Activated CD8-positive, alpha-beta T cell treated with anti-CD3 and anti-CD28 coated beads, Interleukin-2, amount 10 ng/mL, durations not matched to agents 7 days and 5 days (primary cell): ENCODE results near the gene GDF11. TPM values are rescaled to one million over a fixed set of nuclear protein-coding genes. Genes with fewer than 3 reads are reported as not detected.
A peak's percentile ranks its signal among the peaks of the same experiment; 100 is the strongest.
"Not testable (repeated sequence)": the region's sequence is repeated elsewhere in the genome, so short reads cannot be mapped to it uniquely, and the experiment has no call there.

ENCODE experiments used
- ATAC-seq: fragments of 150-1000 bp; cut with Tn5 transposase; one replicate; pipeline ENCODE4 v1.10.0; 2021; ENCODE audit warnings: moderate library complexity
- CTCF ChIA-PET: fragments of 350-600 bp; sonication (Branson Sonifier 250); formaldehyde crosslinking; loops from one replicate; lab custom pipeline; 2021; ENCODE audit warnings: antibody characterized with exemption; lab: Charles Lee
- POLR2A ChIA-PET: fragments of 350-600 bp; sonication (Branson Sonifier 250); formaldehyde crosslinking; loops from one replicate; lab custom pipeline; 2021; ENCODE audit warnings: antibody characterized with exemption; lab: Charles Lee
- DNase-seq: peaks from one replicate; pipeline ENCODE4 v3.0.0-alpha.2; 2020
- H3K27ac Mint-ChIP-seq: one replicate; pipeline ENCODE4 v1.8.0; 2021; ENCODE audit warnings: mild to moderate bottlenecking, mixed read lengths
- H3K27me3 Mint-ChIP-seq: one replicate; pipeline ENCODE4 v1.8.0; 2021; ENCODE audit warnings: low read depth, mixed read lengths
- H3K36me3 Mint-ChIP-seq: one replicate; pipeline ENCODE4 v1.8.0; 2021; ENCODE audit warnings: low read depth, mixed read lengths
- H3K4me1 Mint-ChIP-seq: one replicate; pipeline ENCODE4 v1.8.0; 2021; ENCODE audit warnings: low read depth, mixed read lengths
- H3K4me3 Mint-ChIP-seq: one replicate; pipeline ENCODE4 v1.8.0; 2021; ENCODE audit warnings: mild to moderate bottlenecking, mixed read lengths
- H3K9me3 Mint-ChIP-seq: one replicate; pipeline ENCODE4 v1.8.0; 2022; ENCODE audit warnings: mixed read lengths; ENCODE audit not compliant: insufficient read depth
- total RNA-seq, 2 experiments: library from RNA; stranded (reverse); gene quantifications; one replicate each; pipeline ENCODE4 v1.2.3, GENCODE V29; 2021

Gene GDF11
- total RNA-seq, 2 experiments from 2014 or later, result 12.4 to 13.9 TPM

- POLR2A ChIA-PET, result interaction anchor here (0.6 to 1.1 kb wide), 3 partner anchors 17 to 247 kb away, joined by 3 read pairs; partner anchors contain the start of gene RAB5B
- ATAC-seq (no peak), DNase-seq (no peak)
- H3K9me3 Mint-ChIP-seq, result no peaks in the 10 kb centered on the region
- H3K27ac Mint-ChIP-seq, result no peak overlapping the region
- peak overlapping the region; percentile 89 for H3K4me3 Mint-ChIP-seq
- peaks cover 7% of the 10 kb centered on the region for H3K27me3 Mint-ChIP-seq
- CTCF ChIA-PET, result interaction anchor here (0.9 to 4.9 kb wide), 7 partner anchors 9 to 195 kb away, joined by 3 to 16 read pairs (median 4); no protein-coding TSS in a partner anchor
- peaks cover 37% of the 10 kb centered on the region for H3K4me1 Mint-ChIP-seq
- H3K36me3 Mint-ChIP-seq, result peaks cover 11% of the 10 kb centered on the region
Observed at GRCh38 chr12:55745361-55746173, 2.6 kb downstream of the GDF11 start.

- DNase-seq, result no peak
- H3K4me3 Mint-ChIP-seq, result no peak overlapping the region
- peaks cover 18% of the 10 kb centered on the region for H3K36me3 Mint-ChIP-seq
- ChIA-PET POLR2A (interaction anchor here (0.7 to 1.0 kb wide), 2 partner anchors 16 to 21 kb away, joined by 3 read pairs; no protein-coding TSS in a partner anchor), CTCF (interaction anchor here (1.0 to 4.9 kb wide), 8 partner anchors 8 to 193 kb away, joined by 3 to 28 read pairs (median 6); partner anchors contain the start of genes ORMDL2 and SARNP)
- peaks cover 34% of the 10 kb centered on the region for H3K4me1 Mint-ChIP-seq
- H3K27ac Mint-ChIP-seq, result peak overlapping the region; percentile 9
- no peaks in the 10 kb centered on the region for H3K9me3 Mint-ChIP-seq
- no peak for ATAC-seq
- H3K27me3 Mint-ChIP-seq, result peaks cover 7% of the 10 kb centered on the region
Observed at GRCh38 chr12:55746174-55746912, 3.4 kb downstream of the GDF11 start.

GRCh38 chr12:55746913-55747231 is 4.0 kb downstream of the GDF11 start:
- Mint-ChIP-seq H3K27me3 (peaks cover 5% of the 10 kb centered on the region), H3K4me1 (peaks cover 31% of the 10 kb centered on the region), H3K36me3 (peaks cover 19% of the 10 kb centered on the region), H3K27ac (no peak overlapping the region), H3K4me3 (no peak overlapping the region), H3K9me3 (no peaks in the 10 kb centered on the region)
- ChIA-PET POLR2A (interaction anchor here (0.7 kb wide), 1 partner anchor 21 kb away, joined by 3 read pairs; no protein-coding TSS in a partner anchor), CTCF (interaction anchor here (1.0 to 4.9 kb wide), 7 partner anchors 8 to 193 kb away, joined by 3 to 28 read pairs (median 6); partner anchors contain the start of genes ORMDL2 and SARNP)
- ATAC-seq (no peak), DNase-seq (no peak)

GRCh38 chr12:55748230-55748993 is 5.5 kb downstream of the GDF11 start:
- Mint-ChIP-seq H3K4me1 (peaks cover 22% of the 10 kb centered on the region), H3K27me3 (no peaks in the 10 kb centered on the region), H3K9me3 (no peaks in the 10 kb centered on the region), H3K36me3 (peaks cover 33% of the 10 kb centered on the region), H3K27ac (no peak overlapping the region), H3K4me3 (no peak overlapping the region)
- ChIA-PET CTCF (interaction anchor here (0.8 to 4.9 kb wide), 7 partner anchors 10 to 356 kb away, joined by 3 to 28 read pairs (median 6); partner anchors contain the start of genes ORMDL2, PA2G4 and SARNP), POLR2A (interaction anchor here (0.8 kb wide), 1 partner anchor 249 kb away, joined by 3 read pairs; the partner anchor contains the start of gene SUOX)
- ATAC-seq (no peak), DNase-seq (no peak)

GRCh38 chr12:55755246-55755645 is 12.3 kb downstream of the GDF11 start:
- H3K4me1 Mint-ChIP-seq, result no peaks in the 10 kb centered on the region
- no peaks in the 10 kb centered on the region for H3K9me3 Mint-ChIP-seq
- no peak for DNase-seq
- no peak overlapping the region for H3K27ac Mint-ChIP-seq
- no peak for ATAC-seq
- ChIA-PET CTCF (interaction anchor here (1.1 to 2.6 kb wide), 3 partner anchors 13 to 240 kb away, joined by 3 to 22 read pairs (median 5); no protein-coding TSS in a partner anchor), POLR2A (interaction anchor here (0.6 kb wide), 1 partner anchor 17 kb away, joined by 3 read pairs; no protein-coding TSS in a partner anchor)
- H3K27me3 Mint-ChIP-seq, result no peaks in the 10 kb centered on the region
- H3K4me3 Mint-ChIP-seq, result no peak overlapping the region
- peaks cover 67% of the 10 kb centered on the region for H3K36me3 Mint-ChIP-seq

GRCh38 chr12:55757701-55758100 is 14.8 kb downstream of the GDF11 start:
- H3K9me3 Mint-ChIP-seq, result no peaks in the 10 kb centered on the region
- H3K4me1 Mint-ChIP-seq, result no peaks in the 10 kb centered on the region
- no peaks in the 10 kb centered on the region for H3K27me3 Mint-ChIP-seq
- POLR2A ChIA-PET, result interaction anchor here (0.8 kb wide), 1 partner anchor 15 kb away, joined by 3 read pairs; no protein-coding TSS in a partner anchor
- CTCF ChIA-PET, result interaction anchor here (0.6 to 2.4 kb wide), 7 partner anchors 8 to 67 kb away, joined by 3 to 8 read pairs (median 3); no protein-coding TSS in a partner anchor
- H3K4me3 Mint-ChIP-seq, result no peak overlapping the region
- H3K27ac Mint-ChIP-seq, result no peak overlapping the region
- H3K36me3 Mint-ChIP-seq, result peaks cover 64% of the 10 kb centered on the region
- no peak for DNase-seq
- ATAC-seq, result no peak

- not testable (repeated sequence) for H3K4me1 Mint-ChIP-seq, H3K4me3 Mint-ChIP-seq, H3K9me3 Mint-ChIP-seq, ATAC-seq, H3K27ac Mint-ChIP-seq, DNase-seq, H3K27me3 Mint-ChIP-seq
- peaks cover 60% of the 10 kb centered on the region for H3K36me3 Mint-ChIP-seq
- POLR2A ChIA-PET, result interaction anchor here (0.6 kb wide), 1 partner anchor 9 kb away, joined by 4 read pairs; no protein-coding TSS in a partner anchor
- CTCF ChIA-PET, result interaction anchor here (2.1 kb wide), 1 partner anchor 20 kb away, joined by 8 read pairs; no protein-coding TSS in a partner anchor
Observed at GRCh38 chr12:55758575-55758974, 15.7 kb downstream of the GDF11 start.

- H3K4me3 Mint-ChIP-seq, result no peak overlapping the region
- no peak overlapping the region for H3K27ac Mint-ChIP-seq
- H3K9me3 Mint-ChIP-seq, result no peaks in the 10 kb centered on the region
- POLR2A ChIA-PET, result no interaction called here
- H3K36me3 Mint-ChIP-seq, result peaks cover 55% of the 10 kb centered on the region
- no peaks in the 10 kb centered on the region for H3K27me3 Mint-ChIP-seq
- no peaks in the 10 kb centered on the region for H3K4me1 Mint-ChIP-seq
- no peak for DNase-seq
- CTCF ChIA-PET, result interaction anchor here (1.1 kb wide), 1 partner anchor 9 kb away, joined by 3 read pairs; no protein-coding TSS in a partner anchor
- no peak for ATAC-seq
Observed at GRCh38 chr12:55760663-55761062, 17.7 kb downstream of the GDF11 start.

GRCh38 chr12:55762646-55763045 is 19.7 kb downstream of the GDF11 start:
- Mint-ChIP-seq H3K27ac (no peak overlapping the region), H3K4me1 (no peaks in the 10 kb centered on the region), H3K9me3 (no peaks in the 10 kb centered on the region), H3K27me3 (no peaks in the 10 kb centered on the region), H3K4me3 (no peak overlapping the region), H3K36me3 (peaks cover 46% of the 10 kb centered on the region)
- ATAC-seq (no peak), DNase-seq (no peak)
- POLR2A ChIA-PET, result interaction anchor here (0.6 to 0.9 kb wide), 2 partner anchors 17 to 157 kb away, joined by 3 read pairs; no protein-coding TSS in a partner anchor
- CTCF ChIA-PET, result interaction anchor here (1.0 to 1.5 kb wide), 4 partner anchors 16 to 233 kb away, joined by 3 read pairs; no protein-coding TSS in a partner anchor

- Mint-ChIP-seq H3K4me3 (no peak overlapping the region), H3K36me3 (peaks cover 26% of the 10 kb centered on the region), H3K27me3 (no peaks in the 10 kb centered on the region), H3K9me3 (no peaks in the 10 kb centered on the region), H3K27ac (no peak overlapping the region), H3K4me1 (no peaks in the 10 kb centered on the region)
- ChIA-PET POLR2A (interaction anchor here (0.8 kb wide), 1 partner anchor 9 kb away, joined by 3 read pairs; no protein-coding TSS in a partner anchor), CTCF (interaction anchor here (2.2 to 2.5 kb wide), 2 partner anchors 9 to 27 kb away, joined by 8 read pairs; no protein-coding TSS in a partner anchor)
- DNase-seq (no peak), ATAC-seq (no peak)
Observed at GRCh38 chr12:55765736-55766290, 22.9 kb downstream of the GDF11 start.
